Inflammatory macrophage treated with lipopolysaccharide for 4 hours (primary cell): ENCODE data around the gene SCPEP1.

Experiments used
- DNase-seq: peaks from one replicate; pipeline ENCODE4 v3.0.0-alpha.2; 2020

Gene SCPEP1

DNA sequence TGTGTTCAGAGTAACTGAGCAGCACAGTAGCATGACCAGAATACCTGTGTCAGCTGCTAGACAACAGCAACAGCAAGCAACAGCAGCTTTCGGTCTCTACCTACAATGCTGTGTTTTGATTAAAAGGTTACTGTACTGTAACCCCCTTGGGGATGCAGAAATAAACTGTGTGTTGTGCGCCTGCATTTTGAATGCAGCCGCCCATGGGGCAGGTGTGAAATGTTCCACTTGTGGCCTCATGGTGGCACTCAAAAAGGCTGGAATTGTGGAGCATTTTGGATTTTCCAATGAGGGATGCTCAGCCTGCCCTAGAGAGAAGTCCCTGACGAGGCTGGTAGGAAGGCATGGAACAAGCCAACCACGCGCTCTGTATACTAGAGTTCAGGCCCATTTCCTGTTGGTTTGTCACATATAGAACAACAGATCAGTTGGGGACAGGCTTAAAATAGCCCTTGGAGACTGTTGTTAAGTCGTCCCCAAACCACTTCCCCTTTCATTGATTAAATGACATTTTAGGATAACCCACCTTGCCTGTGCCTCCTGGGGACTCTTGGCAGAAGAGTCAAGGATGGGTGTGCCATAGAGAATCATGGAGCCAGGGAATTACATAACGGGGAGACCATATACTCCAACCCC lies 27.1 kb downstream of the SCPEP1 start:
- peak; percentile 31 for DNase-seq

DNA sequence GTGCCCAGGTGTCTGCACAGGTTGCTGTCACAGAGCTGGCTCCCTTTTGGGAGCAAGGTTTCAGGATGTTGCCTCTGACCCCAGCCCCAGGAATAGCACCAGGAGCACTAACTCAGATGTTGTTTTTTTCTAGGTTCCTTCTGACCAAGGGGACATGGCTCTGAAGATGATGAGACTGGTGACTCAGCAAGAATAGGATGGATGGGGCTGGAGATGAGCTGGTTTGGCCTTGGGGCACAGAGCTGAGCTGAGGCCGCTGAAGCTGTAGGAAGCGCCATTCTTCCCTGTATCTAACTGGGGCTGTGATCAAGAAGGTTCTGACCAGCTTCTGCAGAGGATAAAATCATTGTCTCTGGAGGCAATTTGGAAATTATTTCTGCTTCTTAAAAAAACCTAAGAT lies 28.1 kb downstream of the SCPEP1 start:
- no peak for DNase-seq

DNA sequence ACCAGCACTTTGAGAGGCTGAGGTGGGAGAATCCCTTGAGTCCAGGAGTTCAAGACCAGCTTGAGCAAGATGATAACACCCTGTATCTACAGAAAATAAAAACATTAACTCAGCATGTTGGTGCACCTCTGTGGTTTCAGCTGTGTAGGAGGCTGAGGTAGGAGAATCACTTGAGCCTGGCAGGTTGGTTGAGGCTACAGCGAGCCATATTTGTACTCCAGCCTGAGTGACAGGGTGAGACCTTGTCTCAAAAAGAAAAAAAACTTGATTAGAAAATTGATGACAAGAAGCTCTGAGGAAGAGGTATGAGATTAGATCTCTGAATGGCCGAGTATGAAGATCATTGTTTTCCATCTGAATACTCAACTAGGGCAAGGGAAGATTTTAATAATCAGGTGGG lies 31.0 kb downstream of the SCPEP1 start:
- DNase-seq: no peak

DNA sequence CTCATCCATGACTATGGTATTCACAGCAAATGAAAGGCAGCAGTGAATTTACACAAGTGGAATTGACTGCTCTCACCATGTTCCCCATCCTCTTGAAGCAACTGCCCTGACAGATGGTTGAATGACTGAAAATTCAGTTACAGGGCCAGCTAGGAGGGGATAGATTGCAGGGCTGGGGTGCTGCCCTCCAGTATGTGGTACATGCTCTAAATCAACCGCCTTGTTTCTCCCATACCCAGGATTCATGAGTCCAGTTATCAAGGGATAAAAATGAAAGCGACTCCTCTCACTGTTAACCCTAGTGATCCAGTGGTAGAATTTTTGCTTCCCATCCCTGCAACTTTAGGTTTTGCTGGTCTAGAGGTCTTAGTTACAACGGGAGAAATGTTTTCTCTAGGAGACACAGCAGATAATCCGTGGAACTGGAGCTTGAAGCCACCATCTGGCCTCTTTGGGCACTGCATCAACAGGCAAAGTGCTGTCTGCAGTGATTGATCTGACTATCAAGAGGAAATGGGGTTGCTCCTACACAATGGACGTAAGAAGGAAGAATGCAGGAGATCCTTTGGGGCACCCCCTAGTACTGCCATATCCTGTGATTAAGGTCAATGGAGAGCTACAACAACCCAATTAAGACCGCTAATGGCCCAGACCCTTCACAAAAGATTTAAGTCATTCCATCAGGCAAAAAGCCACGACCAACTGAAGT lies 32.0 kb downstream of the SCPEP1 start:
- DNase-seq: peak; percentile 53

DNA sequence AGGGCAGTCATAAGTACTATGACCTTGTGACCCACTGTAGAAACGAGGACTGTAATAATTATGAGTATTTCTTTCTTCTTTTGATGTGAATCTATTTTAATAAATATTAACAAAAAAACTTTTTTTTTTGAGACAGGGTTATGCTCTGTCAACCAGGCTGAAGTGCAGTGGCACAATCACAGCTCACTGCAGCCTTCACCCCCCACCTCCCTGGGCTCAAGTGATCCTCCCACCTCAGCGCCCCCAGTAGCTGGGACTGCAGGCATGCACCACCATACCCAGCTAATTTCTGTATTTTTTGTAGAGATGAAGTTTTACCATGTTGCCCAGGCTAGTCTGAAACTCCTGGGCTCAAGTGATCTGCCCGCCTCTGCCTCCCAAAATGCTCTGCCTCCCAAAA lies 32.6 kb downstream of the SCPEP1 start:
- no peak for DNase-seq

DNA sequence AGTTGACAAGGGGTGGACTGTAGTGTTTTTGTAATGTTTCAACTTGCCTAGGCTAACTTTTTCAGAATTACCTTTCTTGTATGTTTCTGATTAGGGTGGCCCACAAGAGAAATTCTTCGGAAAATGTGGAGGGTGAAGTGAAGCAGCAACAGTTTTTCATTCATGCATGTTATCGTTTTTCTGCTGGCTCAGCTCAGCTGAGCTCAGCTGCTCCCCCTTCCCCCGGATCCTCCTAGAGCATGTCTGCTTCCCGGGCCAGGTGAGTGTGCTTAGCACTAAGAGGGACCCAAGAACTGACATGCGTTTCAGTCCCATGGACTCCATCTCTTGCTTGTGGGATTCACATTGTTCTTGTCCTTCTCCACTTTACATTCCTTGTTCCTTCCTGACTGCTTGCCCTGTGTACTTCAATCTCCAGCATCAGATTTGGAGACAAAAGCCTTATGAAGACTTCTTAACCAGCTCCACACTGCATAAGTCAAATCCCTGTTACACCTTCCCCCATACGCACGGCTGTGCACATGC lies 33.6 kb downstream of the SCPEP1 start:
- no peak for DNase-seq

- no peak for DNase-seq
Observed at GRCh38 chr17:57016071-57016763, 38.3 kb downstream of the SCPEP1 start.

DNA sequence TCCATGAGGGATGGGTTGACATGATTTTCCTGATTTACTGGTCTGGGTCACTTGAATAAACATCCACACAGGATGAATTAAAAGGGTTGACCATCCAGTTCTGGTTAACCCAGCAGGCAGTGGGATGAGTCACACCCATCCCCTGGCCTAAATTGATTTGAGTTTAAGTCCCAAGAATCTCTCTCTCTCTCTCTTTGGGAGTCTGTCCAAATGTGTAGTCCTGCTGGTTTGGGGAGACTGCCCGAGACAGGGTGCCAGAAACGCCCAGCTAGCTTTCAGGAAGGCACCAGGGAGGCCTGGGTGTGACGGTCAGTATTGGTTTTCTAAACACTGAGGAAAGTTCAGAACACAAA lies 38.8 kb downstream of the SCPEP1 start:
- DNase-seq: no peak

DNA sequence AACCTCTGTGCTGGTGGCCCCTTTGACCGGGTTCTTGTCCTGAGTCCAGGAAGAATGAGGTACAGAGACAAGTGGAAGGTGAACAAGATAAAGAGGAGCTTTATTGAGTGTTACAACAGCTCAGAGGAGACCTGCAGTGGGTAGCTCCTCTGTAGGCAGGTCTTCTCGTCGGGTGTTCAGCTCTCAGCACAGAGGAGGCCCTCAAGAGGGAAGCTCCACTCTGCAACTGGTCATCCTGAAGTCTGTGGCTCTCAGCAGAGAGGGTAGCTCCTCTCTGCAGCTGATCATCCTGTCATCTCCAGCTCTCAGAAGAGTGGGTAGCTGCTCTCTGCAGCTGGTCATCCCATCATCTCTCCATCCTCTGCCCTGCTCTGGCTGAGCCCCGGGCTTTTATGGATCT lies 39.7 kb downstream of the SCPEP1 start:
- DNase-seq: no peak

DNA sequence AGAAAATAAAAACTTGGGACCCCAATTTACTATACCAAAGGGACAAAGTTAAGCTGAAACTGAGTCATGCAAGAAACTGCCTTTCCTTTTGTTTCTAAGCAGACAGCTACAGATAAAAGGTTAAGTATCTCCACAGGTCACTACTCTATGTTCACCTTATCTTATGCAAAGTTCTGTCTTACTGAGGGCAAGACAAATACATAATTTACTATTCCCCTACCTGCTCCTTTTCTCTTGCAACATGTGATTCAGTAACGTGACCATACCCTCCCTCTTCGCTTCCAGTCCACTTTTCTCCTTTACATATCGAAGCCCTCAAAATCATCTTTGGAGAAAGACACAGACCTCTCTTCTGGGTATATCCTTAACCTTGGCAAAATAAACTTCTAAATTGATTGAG lies 42.3 kb downstream of the SCPEP1 start:
- DNase-seq: no peak

GRCh38 chr17:57021226-57021940 lies 43.5 kb downstream of the SCPEP1 start:
- no peak for DNase-seq

DNA sequence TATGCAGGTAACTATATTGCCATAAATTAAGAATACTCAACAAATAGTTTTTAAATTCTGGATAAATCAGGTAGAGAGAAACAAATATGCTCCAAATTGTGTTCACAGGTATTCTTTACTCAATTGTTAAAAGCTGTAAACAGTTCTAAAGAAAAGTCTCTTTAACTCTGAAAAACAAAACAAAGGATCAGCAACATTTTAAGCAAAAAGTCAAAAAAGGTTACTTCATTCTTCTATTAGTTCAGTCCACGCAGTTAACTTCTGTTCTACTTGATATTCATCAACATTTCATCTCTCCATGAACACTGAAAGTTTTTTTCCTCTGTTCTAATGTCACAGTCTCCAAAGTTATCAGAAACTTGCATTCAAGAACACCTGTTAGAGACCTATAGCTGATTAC lies 47.9 kb downstream of the SCPEP1 start:
- no peak for DNase-seq

DNA sequence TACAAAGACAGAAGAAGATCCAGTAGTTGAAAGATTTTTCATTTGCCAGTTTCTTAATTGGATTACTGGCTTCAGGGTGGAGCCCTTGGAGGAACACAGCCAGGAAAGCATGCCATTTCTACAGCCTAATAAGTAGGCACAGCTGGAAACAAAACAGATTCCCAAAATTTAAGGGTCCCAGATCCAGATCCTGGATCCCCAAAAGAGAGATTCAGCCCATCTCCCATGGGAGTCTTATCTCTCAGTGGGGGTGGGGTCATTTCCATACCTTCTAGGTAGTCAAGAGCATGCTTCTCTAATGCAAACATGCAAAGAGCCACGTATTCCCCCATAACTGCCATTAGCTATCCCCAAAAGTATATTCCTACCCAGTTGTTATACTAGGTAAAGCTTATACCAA lies 49.9 kb downstream of the SCPEP1 start:
- no peak for DNase-seq

DNA sequence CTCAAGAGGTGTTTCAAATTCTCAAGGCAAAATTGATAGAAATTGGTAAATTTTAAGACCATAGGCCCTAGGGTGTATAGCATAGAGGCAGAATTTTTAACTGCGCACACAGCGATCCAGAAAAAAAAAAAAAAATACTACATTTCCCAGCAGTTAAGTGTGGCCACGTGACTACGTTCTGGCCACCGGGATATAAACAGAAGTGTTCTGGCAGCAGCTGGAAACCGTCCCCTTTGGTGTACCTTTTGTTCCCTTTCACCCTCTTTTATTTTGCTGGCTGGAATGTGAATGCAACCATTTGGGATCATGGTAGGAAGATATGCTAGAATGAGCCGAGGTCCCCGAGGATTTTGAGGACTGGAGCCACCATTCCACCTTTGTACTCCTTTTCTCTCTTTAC lies 54.4 kb downstream of the SCPEP1 start:
- DNase-seq: no peak

- DNase-seq: no peak
Observed at GRCh38 chr17:57033296-57033695, 55.4 kb downstream of the SCPEP1 start.

DNA sequence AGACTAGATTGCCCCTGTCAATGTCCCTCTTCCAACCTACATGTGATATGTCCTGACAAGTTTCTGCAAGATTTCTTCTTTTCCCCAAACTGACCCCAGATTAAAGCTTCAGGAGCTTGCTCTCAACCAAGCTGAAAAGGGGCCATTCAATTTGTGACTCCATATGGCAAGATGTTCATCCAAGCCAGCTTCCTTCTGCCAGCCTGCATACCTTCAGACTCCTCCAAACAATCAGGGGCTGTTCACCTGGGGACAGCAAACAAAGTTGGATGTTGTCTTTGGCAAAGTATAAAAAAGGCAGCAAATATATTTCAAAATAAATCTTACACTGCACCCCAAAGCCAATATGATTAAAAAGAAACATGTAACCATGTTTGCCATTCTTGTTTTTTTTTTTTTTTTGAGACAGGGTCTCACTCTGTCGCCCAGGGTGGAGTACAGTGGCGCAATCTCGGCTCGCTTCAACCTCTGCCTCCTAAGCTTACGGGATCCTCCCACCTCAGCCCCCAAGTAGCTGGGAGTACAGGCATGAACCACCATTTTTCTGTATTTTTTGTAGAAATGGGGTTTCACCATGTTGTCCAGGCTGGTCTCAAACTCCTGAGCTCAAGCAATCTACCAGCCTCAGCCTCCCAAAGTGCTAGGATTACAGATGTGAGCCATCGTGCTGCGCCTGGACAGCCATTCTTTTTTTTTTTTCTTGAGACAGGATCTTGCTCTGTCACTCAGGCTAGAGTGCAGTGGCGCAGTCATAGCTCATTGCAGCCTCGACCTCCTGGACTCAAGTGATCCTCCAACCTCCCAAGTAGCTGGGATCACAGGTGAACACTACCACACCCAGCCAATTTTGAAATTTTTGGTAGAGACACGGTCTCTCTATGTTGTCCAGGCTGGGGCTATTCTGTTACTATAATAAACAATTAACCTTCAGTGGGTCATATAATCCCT lies 57.1 kb downstream of the SCPEP1 start:
- DNase-seq: no peak

DNA sequence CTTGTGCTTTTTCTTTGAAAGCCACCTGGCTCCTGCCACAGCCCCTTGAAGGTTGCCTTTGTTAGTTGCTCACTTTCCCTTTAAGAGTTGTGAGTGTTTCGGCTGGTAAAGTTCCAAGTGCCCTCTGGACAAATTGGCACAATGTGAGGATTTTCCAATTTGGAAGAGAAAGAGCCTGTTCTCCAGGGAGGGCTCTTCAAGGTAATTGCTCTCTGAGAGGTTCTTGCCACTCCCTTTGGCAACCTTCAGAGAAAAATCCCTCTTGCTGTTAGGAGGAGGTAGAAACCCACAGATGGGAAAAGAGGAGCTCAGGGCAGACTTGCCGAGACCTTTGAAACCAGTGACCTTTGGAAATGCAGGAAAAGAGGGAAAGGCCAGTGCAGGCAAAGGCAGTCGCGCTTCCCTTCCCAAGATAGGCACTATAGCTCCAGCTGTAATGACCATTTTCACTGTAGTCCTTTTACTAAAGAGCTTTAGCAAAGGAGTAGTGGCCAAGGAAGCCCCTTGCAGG lies 58.1 kb downstream of the SCPEP1 start:
- no peak for DNase-seq

- DNase-seq: no peak
Observed at GRCh38 chr17:57037411-57037810, 59.5 kb downstream of the SCPEP1 start.

GRCh38 chr17:57038486-57038885 lies 60.6 kb downstream of the SCPEP1 start:
- no peak for DNase-seq

GRCh38 chr17:57040571-57040970 lies 62.6 kb downstream of the SCPEP1 start:
- DNase-seq: no peak

GRCh38 chr17:57043276-57043675 lies 65.3 kb downstream of the SCPEP1 start:
- DNase-seq: no peak
